ENCODE results near the gene FLRT1.
A peak's percentile ranks its signal among the peaks of the same experiment; 100 is the strongest.

FLRT1 gene

DNA sequence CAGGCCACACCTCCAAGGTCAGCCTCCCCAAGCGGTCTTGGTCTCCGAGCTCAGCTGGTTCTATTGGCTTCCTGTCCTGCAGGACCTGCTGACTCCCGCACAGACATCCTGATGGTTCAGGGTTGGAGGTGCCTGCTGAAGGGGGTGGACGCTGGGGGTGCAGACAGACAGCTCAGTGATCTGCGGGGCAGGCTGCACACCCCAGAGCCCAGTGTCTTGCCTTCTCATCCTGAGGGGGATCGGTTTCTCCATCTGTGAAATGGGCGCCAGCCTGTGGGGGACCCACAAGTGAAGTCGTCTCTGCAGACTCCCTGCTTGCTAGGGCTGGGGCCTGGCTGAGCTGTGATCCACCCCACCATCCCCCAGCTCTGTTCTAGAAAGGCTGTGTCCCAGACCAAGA lies 13.8 kb downstream of the FLRT1 start:
- DNase-seq: no peak

DNA sequence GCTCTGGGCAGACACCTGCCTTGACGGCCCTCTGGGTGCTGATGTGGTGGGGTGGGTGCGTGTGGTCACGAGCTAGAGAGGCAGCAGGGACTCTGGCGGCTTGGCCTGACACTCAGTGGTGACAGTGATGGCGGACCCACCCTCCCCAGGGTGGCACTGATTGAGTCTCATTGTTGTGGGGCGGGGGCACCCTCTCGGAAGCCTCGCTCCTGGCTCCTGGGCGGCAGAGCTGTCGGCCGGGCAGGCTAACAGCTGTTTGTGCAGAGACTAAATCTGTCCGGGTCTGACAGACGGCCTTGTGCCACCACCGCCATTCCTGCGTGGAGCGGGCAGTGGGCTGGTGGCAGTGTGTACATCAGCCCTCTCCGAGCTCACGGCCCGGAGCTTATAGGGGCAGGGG lies 15.6 kb downstream of the FLRT1 start:
- DNase-seq: no peak

DNA sequence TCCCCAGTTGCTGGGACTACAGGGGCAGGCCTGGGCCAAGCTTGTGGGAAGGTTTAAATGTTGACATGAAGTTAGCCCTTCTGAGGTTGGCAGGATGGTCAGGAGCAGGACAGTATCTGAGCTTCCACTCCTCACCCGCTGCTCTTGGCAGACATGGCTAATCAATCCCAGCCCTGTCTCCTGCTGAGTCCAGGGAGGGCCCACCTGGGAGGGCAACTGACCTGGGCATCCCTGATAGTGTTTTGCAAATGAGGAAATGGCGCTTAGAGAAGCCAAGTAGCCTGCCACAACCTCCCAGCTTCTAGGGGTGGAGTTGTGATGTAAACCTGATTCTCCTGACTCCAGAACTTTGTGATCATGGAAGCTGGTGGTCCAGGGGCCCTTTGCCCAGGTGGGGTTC lies 16.7 kb downstream of the FLRT1 start:
- DNase-seq: no peak

DNA sequence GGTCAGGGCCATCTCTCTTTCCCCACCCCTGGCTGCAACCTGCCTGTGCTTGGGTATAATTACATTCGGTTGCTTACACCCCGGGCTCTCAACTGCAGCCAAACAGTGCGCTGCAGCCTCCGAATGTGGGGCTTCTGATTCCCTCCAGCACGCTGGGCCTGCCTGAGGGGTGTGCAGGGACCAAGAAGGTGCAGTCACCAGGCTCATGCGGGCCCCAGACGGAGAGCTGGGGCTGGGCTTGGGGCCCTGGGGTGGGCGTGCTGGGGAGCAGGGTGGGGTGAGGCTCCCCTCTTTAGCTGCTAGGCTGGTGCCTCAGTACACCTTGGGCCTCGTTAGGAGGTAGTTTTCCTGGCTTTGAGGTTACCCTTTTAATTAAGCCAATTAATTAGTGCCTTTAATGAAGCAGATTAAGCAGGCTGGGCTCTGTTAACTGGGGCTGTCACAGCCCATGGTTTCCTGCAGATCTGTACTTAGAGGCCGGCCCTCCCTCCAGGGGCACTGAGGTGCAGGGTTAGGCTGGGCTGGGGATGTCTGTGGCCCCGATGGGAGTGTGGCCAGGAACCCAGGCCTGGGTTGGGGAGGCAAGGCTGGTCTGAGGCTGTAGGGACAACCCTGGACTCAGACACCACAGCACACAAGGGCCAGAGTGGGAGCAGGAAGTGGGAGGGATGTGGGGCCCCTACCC lies 17.3 kb downstream of the FLRT1 start:
- no peak for DNase-seq

DNA sequence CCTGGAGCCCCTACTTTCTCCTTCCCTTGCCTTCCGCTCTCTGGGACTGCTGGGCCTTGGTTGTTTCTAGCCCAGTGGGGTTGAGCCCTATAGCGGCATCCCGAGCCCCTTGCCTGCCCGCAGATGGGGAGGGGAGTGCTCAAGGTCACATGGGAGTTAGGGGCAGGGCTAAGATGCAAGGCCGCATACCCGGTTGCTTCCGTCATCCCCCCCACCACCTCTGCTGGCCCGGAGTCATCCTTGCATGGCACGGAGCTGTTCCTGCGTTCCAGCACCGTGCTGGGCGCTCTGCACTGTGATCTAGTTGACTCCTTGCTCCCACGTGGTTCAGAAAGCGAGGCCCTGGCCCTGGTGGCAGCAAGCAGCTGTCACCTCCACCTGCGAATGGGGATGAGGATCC lies 18.0 kb downstream of the FLRT1 start:
- no peak for DNase-seq

DNA sequence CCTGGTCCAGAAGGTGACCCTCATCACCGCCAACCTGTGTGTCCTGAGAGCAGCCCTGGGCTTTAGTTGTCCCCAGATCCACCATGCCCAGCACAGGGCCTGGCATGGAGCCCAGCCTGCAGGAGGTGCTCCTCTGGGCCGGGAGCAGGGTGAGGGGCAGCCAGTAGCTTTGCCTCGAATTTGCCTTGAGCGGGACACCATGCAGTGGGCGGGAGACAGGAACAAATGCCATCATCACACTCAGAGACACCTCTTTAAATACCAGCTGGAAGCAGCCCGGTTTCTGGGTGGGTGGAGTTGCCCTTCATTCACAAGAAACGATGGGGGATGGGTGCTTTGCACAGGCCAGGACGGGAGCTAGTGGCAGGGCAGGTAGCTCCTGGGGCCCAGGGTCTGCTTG lies 19.3 kb downstream of the FLRT1 start:
- DNase-seq: no peak

DNA sequence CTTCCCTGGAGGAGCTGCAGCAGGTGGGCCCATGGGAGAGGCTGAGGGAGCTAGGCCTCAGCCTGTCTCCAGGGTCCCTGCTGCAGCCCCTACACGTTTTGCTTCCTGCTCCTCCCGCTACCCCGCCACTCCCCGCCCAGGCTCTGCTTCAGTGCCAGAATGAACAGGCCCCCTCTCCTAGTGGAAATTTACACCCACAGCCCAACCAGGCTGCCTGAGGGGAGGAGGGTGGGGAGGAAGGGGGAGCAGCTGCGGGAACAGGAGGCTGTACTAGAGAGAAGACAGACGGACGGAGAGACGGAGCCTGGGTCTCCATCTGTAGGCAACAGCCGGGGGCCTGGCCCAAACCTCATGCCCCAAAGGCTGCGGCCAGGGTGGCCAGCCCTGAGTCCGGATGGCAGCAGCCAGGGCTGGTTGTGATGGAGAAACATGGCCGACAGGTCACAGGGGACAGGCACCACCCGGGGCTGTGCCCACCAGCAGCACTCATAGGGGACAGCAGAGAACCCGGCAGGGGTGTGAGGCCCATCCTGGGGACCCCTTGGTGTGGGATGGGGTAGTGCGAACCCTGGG lies 20.6 kb downstream of the FLRT1 start:
- no peak for DNase-seq

DNA sequence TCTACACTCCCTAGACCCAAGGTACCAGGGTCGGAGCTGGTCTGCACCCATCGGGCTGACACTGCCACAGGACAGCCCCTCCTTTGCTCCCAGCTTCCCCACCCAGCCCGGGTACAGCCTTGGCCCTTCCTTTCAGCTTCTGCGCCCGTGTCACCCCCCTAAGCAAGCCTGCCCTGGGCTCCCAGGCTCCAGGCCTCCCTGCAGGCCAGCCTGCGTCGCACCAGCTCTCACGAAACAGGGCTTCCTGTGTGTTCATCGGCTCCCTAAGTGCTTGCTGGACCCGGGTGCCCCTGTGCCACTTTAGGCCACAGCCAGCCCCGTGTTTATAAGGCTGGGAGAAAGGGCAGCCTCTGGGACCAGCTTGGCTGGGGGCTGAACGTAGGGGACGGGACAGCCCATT lies 21.1 kb downstream of the FLRT1 start:
- no peak for DNase-seq

DNA sequence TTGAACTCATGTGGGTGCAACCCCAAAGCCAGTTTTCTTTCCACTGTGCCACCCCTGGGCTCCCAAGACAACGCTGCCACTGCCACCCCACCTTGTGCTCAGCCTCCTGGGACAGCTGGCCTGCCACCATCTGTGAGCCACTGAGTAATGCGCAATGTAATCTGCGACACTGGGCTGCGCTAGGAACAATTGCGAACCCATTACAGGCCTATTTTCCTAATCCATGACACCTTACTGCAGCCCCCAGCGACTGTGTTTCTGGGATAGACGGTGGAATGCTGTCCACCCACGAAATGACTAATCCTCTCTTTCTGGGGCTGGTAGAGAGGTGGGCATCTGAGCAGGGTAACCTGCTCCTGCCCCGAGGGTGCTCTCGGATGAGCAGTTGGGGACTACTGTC lies 22.2 kb downstream of the FLRT1 start:
- no peak for DNase-seq

DNA sequence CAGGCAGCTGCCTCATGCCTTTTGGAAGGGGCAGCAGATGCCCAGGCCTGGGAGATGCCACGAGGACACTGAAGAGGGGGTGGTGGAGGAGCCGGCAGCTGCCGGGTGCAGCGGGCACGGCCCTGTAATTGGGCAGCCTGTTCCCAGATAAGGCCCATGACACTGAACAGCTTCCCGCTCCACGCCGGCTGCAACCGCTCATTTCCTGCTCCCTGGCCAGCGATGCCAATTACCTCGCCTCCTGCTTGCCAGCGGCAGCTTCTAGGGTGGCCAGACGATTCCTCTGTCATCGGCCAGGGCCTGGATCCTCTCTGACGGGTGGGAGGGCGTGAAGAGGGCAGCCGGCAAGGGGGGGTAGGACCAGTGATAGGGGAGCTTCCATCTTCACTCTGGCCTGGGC lies 22.8 kb downstream of the FLRT1 start:
- no peak for DNase-seq

DNA sequence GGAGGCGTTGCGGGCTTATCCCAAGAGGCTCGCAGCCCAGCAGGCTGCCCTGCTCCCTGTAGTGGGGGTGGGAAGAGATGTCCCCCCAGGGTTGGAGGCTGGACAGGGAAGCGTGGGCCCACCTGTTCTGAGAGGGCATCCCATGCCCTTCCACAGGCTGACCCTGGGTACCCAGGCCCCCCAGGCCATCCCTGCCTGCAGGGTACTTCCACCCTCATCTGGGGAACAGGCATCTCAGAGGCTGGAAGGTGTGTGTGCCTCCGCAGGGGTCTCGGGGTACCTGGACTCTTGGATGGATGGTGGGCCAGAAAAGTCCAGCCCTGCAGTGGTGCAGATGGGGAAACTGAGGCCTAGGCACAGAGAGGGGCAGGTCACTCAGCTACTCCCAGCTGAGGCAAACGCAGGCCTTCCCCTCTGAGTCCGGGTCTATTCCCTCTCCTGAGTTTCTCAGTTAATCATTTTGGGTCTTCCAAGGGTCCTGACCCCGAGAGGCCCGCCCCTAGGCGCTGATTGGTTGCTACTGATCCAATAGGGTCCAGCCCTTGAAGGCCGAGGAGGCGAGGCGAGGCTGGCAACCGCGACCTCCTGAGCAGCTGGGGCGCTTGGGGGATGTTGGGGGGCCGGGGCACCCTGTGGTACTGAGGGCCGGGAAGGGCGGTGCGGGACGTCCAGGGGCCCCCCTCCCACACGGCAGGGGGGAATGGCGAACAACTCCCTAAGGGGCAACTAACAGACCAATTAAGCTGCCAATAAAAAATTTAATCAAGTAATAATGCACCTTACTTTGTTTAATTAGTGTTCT lies 23.8 kb downstream of the FLRT1 start:
- no peak for DNase-seq

DNA sequence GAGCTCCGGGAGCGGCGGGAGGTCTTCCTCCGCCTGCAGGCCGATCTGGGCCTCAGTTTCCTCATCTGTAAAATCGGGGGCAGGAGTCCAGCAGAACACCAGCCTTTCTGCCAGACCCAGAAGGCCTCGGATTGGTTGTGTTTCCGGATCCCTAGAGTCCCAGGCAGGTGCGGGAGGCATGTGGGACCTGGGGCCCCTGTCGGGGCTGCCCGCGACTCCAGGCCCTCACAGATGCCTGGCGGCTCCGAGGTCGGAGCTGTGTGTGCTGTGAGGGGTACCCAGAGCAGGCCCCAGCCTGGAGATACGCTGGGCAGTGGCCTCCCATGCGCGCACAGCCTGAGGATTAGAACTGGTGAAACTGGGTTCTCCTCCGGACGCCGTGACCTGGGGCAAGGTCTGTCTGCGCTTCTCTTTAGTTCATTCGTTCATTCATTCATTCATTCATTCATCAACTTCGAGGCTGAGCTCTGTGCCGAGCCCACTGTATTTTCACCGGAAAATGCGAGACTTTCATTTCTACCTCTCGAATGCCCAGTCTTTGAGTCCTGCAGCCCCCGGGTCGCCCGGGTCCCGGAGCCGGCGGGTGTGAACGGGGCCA lies 24.6 kb downstream of the FLRT1 start:
- DNase-seq: no peak

DNA sequence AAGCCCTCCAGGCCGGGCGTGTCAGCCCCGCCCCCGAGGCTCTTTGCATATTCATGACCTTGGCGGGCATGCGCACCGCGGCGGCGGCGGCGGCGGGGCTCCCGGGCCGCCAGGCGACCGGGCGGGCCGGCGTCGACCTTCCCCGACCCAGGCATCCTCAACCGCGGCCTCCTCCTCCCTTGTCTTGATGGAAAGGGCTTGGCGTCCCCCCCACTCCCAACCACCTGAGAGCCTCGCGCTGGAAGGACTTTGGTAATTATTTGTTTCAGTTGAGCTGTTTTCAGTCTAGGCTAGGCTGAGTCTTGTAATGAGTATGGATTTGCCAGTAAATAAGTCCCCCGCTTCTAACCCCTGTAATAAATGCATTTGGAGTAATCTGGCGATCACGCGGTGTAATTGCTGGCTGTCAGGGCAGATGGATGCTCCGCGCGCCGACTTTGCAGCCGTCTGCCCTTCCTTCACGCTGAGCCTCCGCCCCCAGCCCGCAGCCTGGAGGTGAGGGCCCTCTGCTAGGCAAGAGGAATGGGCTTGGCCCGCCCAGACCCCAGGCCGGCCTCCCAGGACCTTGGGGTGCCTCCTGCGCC lies 25.2 kb downstream of the FLRT1 start:
- peak; percentile 28 for DNase-seq

DNA sequence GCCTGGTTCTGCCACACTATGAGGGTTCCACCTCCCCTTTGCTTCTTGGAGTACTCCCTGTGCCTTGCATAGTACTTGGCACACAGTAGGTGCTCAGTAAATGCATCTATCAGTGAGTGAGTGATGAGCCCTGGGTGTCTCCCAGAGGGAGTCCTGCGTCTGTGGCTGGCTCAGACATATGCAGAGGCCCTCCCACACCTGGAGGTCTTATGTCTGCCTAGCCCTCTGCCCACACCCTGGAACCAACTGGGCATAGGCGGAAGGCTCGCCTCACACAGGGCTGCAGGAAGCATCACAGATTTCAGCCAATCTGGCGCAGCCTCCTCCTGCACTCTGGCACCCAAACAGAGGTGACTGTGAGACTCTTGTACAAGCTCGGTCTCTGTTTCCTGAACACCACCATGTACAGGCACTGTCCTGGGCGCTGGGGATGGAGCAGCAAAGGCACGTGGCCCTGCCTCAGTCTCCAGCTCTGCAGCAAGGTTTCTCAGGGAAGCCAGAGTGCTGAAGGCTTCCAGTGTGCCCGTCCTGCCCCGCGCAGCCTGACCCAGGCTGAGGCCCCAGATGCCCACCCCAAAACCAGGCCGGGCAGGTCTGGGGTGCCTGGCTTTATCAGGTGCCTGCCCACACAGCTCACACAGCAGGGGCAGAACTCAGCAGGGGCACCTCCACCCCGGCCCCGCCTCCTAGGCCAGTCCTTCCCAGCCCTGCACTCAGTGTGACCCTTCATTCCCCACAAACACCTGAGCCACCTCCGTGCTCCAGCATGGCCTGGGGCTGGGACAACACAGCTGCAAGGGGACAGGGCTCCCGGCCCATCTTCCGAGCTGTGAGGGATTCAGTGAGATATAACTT lies 26.7 kb downstream of the FLRT1 start:
- no peak for DNase-seq

DNA sequence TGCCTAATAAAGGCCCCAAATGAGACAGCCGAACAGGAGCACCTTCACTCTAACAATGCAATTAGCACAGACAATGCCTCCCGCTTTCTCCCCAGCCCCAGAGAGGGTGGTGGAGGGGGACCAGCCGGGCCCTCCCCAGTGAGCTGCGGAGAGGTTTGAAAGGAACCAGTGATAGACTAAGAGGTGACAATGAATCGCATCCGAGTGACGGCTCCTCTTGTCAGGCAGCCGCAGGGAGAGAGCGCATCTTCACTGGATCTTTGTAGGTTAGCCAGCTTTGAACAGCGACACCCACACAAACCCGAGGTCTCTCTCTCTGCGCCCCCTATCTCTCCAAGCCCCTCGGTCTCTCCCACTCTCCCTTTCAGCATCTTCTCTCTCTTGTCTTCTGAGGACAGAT lies 28.0 kb downstream of the FLRT1 start:
- DNase-seq: no peak

DNA sequence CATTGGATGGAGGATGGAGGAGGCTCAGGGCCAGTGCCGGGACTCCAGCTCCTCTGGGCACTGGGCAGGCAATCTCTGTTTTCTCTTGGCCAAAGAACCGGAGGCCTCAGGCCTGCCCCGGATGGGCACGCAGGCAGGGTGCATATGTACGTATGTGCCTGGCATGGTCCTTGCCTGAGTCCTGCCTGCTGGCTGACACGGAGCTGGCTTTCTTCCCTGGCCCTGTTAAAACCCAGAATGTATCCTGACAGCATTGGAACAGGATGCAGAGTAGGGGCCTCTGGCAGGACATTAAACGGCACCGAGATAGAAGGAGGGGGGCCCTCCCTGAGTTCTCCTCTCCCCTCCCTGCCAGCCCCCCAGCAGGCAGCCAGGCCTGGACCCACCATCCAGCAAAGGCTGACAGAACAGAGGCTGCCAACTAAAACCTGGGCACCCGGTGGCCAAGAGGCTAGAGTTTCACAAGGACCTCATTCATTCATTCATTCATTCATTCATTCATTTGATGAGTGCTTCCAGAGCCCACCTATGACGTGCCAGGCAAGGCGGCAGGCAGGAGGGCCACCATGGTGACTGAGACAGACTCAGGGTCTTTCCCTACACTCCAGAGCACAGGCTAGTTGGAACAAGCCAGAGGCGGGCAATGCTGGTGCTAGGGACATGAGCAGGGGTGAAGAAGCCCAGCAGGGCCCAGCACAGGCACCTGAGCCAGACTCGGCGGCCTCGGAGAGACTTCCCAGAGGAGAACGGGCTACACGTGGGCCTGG lies 28.8 kb downstream of the FLRT1 start:
- no peak for DNase-seq

DNA sequence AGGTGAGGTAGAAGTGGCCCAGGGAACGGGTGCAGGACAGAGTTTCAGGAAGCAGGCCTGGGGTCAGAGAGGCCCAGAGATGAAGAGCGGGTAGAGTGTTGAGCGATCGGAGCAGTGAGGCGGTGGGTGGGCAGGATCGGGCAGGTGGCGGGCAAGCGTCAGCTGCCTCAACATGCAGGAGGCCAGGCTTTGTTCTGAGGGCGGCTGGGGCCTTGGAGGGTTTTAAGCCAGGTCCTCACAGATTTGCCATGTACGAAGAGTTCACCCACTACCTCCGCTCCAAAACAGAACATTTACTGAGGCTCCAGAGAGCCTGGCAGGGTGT lies 29.4 kb downstream of the FLRT1 start:
- DNase-seq: no peak

DNA sequence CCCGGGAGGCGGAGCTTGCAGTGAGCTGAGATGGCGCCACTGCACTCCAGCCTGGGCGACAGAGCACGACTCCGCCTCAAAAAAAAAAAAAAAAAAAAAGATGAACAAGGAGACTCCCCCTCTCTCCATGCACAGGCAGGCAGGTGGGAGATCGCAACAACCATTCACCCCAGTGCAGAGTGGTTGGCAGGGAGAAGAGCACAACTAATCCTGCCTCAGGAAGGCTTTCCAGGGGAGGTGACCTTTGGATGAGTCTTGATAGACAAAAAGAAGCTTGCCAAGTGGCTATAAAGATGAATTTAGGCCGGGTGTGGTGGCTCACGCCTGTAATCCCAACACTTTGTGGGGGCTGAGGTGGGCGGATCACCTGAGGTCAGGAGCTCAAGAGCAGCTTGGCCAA lies 30.0 kb downstream of the FLRT1 start:
- DNase-seq: no peak

DNA sequence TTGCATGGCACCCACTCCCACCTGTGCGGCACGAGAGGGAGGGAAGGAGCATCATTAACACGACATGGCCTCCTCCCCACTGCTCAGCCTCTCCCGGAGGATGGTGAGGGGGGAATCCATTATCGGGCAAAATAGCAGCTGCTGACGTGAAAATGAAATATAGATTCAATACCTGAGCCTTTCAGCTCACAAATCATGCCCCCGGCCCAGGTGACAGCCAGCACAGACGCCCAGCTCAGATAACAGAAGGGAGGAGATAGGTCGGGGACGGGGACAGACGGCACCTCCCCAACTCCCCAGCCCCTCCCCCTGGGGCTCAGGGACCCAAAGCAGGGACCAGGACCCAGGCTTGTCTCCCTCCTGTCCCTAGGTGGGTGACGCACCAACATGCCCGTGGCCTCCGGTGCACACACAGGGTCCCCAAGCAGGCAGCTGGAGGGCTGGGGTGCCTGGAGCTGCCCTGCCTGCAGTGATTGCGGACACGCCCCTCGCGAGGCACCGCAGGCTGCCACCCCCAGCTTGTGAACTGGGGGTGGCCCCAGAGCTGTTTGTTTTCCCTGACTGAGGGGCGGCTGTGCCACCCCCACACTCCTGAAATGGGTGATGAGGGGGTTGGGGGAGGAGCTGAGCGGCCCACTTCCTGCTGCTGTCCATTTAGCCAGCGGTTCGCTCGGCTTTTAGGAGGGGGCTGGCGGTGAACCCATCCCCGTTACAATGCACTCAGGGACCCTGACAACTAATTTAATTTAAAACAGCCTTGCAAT lies 31.7 kb downstream of the FLRT1 start:
- no peak for DNase-seq

DNA sequence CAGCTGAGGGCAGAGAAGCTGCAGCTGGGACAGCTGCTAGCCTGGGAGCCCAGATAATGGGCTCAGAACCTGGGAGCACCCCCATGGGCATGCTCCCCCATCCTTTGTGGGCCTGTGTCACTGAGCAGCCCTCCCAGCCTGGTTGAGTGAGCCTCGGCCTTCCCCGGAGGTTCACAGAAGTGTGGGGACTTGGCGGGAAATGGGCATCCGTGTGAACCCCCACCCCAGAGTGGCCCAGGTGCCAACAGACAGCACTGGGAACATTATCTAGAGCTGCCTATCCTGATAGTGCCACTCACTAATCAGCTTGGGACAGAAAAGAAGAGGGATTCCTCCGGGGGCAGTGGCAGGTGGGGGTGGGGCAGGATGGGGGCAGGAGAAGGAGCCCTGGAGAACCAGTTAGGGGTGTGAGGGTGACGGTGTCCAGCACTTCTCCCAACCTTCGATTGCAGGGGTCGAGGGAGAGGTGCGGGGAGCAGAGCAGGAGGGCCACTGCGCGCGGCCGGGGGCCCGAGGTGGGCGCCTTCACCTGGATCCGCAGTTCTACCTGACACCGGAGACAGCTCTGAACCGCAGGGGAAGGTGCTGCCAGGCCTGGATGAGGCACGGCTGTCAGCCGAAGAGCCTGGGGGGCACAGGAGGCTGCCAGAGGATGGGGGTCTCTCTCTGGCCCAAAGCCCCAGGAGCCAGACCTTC lies 33.1 kb downstream of the FLRT1 start:
- DNase-seq: no peak
